Measurements from ENCODE around the gene CACNB3.
A peak's percentile ranks its signal among the peaks of the same experiment; 100 is the strongest.

The CACNB3 gene

DNA sequence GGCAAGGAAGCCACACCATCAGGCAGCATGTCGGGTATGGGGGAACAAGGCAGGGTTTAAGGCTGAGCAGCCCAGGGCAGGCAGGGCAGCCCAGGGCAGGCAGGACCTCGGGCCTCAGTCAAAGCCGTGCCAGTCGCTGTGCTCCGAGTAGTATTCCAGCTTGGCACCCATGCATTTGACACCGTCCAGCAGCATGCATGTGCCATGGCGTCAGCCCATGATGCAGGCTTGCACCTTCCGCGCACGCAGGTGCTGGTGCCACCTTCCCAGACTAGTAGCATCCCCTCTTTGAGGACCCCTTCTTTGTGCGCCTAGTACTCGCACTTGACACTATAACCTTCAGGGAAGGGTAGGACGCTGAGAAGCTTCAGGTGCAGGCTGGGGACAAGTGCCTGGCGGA, 17.8 kb upstream of the CACNB3 start:
- no peak overlapping the region for H3K4me3 ChIP-seq (ENCODE audit: low read depth, low read length)
- TF ChIP-seq, protein P1, sequence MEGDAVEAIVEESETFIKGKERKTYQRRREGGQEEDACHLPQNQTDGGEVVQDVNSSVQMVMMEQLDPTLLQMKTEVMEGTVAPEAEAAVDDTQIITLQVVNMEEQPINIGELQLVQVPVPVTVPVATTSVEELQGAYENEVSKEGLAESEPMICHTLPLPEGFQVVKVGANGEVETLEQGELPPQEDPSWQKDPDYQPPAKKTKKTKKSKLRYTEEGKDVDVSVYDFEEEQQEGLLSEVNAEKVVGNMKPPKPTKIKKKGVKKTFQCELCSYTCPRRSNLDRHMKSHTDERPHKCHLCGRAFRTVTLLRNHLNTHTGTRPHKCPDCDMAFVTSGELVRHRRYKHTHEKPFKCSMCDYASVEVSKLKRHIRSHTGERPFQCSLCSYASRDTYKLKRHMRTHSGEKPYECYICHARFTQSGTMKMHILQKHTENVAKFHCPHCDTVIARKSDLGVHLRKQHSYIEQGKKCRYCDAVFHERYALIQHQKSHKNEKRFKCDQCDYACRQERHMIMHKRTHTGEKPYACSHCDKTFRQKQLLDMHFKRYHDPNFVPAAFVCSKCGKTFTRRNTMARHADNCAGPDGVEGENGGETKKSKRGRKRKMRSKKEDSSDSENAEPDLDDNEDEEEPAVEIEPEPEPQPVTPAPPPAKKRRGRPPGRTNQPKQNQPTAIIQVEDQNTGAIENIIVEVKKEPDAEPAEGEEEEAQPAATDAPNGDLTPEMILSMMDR (conservative IDR thresholded peaks at IDR 0.05; ENCODE audit: low read depth, low read length), result no peak
- DNase-seq (ENCODE audit: low read depth), result no peak

DNA sequence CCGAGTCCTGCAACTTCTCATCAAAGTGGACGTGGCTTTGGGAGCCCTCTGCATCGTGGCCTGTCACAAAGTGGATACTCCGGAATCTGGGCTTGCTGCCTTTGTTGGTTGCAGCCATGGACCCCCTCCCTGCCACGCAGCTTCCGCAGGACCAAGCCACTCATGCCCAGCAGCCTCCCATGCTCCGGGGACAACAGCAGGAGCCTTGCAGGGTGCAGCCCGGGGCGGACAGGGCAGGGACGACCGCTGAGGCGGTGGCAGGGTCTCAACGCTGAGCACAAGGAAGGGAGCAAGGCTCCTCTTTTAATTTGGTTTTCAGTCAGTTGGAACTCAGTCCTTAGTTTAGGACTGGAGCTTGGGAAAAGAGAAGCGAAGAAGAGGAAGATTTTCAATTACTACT, 17.3 kb upstream of the CACNB3 start:
- TF ChIP-seq, protein P1 (conservative IDR thresholded peaks at IDR 0.05; ENCODE audit: low read depth, low read length), result no peak
- no peak for DNase-seq (ENCODE audit: low read depth)
- no peak overlapping the region for H3K4me3 ChIP-seq (ENCODE audit: low read depth, low read length)

DNA sequence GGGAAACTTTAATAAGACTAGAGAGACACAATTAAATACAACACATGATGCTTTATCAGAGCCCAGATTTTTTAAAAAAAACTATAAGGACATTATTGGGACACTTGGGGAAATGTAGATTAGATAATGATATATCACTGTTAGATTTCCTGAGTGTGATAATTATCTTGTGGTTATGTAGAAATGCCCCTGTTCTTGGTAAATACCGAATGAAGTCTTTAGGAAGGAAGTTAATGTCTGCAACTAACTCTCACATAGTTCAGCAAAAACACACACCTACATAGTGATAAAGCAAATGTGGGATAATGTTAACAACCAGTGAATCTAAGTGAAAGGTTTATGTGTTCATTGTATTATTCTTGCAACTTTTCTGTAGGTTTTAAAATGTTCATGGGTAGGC, 14.6 kb upstream of the CACNB3 start:
- TF ChIP-seq, protein P1 (conservative IDR thresholded peaks at IDR 0.05; ENCODE audit: low read depth, low read length), result no peak
- no peak overlapping the region for H3K4me3 ChIP-seq (ENCODE audit: low read depth, low read length)
- DNase-seq (ENCODE audit: low read depth), result no peak

DNA sequence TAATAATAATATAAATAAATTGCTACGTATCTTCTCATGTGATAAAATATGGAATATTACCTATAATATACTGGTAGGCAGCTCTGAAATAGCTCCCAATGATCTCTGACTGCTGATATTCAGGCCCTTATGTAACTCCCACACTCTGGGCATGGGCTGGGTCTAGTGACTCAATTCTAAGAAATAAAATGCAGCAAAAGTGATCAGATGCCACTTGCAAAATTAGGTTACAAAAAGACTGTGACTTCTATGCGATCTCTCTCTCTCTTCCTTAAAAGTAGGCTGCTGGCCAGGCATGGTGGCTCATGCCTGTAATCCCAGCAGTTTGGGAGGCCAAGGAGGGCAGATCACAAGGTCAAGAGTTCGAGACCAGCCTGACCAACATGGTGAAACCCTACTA, 10.3 kb upstream of the CACNB3 start:
- TF ChIP-seq, protein P1 (conservative IDR thresholded peaks at IDR 0.05; ENCODE audit: low read depth, low read length), result no peak
- DNase-seq (ENCODE audit: low read depth), result no peak
- H3K4me3 ChIP-seq (ENCODE audit: low read depth, low read length), result no peak overlapping the region

DNA sequence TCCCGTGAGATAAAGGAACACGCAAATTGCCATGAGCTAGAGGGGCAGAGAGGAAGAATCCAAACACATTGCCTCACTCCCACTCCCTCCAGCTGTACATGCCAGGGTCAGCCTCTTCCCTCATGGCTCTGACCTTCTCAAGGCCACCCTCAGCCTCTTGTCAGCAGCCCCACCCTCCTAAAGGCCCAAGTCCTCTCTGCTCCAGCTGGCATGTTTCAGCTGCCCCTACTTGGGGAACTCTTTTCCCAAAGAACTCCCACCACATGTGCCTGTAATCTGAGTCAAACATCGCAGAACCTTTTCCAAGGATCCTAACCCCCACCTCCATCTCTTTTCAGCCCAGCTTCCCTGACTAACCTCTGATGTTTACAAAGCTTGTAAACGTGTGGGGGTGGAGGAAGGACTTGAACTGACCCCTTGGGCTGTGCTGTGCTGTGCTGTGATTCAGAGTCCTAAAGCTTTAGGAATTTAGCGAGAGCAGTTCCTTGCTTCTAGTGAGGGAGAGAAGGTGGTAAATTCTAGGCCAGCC, 7.3 kb upstream of the CACNB3 start:
- peak; percentile 90 for DNase-seq (ENCODE audit: low read depth)
- H3K4me3 ChIP-seq (ENCODE audit: low read depth, low read length), result no peak overlapping the region
- TF ChIP-seq, protein P1 (conservative IDR thresholded peaks at IDR 0.05; ENCODE audit: low read depth, low read length), result no peak

DNA sequence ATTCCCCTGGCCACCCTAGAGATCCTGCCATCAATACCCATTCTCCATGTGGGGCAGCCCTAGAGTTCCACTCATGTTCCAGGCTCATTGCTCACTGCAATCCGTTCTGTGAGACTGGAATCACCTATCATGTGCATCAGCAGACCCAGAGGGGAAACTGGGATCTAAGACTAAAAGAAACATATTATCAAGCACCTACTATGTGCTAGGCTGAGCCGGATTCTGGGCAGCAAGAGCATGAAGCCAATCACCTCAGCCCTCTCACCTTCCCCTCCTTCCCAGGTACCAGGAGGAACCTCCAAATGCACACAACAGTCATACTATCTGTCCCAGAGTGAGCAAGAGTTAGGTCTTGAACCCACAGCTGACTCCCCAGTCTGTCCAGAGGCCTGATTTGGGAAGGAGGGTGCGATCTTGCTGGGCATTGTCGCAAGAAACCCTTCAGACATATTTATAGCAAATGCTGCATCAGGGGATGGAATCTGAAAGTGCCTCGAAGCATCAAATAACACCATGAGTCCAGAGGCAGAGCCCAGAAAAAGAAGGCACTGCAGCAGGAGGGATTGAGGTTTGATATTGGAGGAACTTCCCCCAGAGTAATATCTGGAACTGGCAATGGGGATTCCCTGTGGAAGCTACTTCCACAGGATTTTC, 6.7 kb upstream of the CACNB3 start:
- H3K4me3 ChIP-seq (ENCODE audit: low read depth, low read length), result no peak overlapping the region
- TF ChIP-seq, protein P1 (conservative IDR thresholded peaks at IDR 0.05; ENCODE audit: low read depth, low read length), result no peak
- DNase-seq (ENCODE audit: low read depth), result peak; percentile 36

DNA sequence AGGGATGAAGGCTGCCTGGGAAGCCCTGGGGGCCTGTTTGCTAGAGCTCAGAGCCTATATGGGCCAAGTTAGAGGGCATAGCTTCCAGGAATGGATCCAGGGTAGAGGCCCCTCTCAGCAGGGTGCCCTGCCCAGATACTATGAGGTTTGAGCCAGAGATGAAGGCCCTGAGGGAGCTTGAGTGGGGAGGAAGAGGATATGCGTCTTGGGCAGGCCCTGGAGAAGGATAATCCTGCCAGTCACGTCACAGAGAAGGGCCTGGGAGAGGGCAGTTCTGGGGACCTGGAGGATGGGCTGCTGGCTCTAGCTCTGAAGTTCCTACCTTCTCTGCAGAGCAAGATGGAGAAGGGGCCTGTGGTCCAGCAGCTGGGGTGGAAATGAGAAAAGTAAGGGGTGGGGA, 5.9 kb upstream of the CACNB3 start:
- TF ChIP-seq, protein P1 (conservative IDR thresholded peaks at IDR 0.05; ENCODE audit: low read depth, low read length), result no peak
- no peak overlapping the region for H3K4me3 ChIP-seq (ENCODE audit: low read depth, low read length)
- DNase-seq (ENCODE audit: low read depth), result no peak

Measured in choroid plexus epithelial cell (primary cell).